Measurements from ENCODE around the gene SPRY1.

Gene SPRY1

GRCh38 chr4:123401271-123402120 is 4.9 kb downstream of the SPRY1 start:
- H3K9me3 ChIP-seq (ENCODE audit: low read length) = no peaks in the 10 kb centered on the region
- H3K4me3 ChIP-seq (ENCODE audit: low read depth in 1 of 2, low read length in 2 of 2) = peak overlapping the region; percentile 16 to 42
- no peaks in the 10 kb centered on the region for H3K27me3 ChIP-seq (ENCODE audit: control insufficient read depth in 1 of 2, insufficient read depth in 2 of 2, low read length in 2 of 2)
- peak overlapping the region; percentile 19 for H3K27ac ChIP-seq (ENCODE audit: low read depth, low read length)
- H3K36me3 ChIP-seq (ENCODE audit: insufficient read depth, low read length) = peaks cover 19% of the 10 kb centered on the region
- H3K4me1 ChIP-seq (ENCODE audit: insufficient read depth, low read length) = peaks cover 5% of the 10 kb centered on the region
- peak overlapping the region; percentile 35 for H3K9ac ChIP-seq (ENCODE audit: low read length)

DNA sequence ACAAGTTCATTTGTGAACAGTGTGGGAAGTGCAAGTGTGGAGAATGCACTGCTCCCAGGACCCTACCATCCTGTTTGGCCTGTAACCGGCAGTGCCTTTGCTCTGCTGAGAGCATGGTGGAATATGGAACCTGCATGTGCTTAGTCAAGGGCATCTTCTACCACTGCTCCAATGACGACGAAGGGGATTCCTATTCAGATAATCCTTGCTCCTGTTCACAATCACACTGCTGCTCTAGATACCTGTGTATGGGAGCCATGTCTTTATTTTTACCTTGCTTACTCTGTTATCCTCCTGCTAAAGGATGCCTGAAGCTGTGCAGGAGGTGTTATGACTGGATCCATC is 5.5 kb downstream of the SPRY1 start:
- H3K9me3 ChIP-seq (ENCODE audit: low read length) = no peaks in the 10 kb centered on the region
- peaks cover 5% of the 10 kb centered on the region for H3K4me1 ChIP-seq (ENCODE audit: insufficient read depth, low read length)
- H3K4me3 ChIP-seq (ENCODE audit: low read depth in 1 of 2, low read length in 2 of 2) = peak overlapping the region; percentile 16 to 42
- H3K9ac ChIP-seq (ENCODE audit: low read length) = peak overlapping the region; percentile 35
- peaks cover 19% of the 10 kb centered on the region for H3K36me3 ChIP-seq (ENCODE audit: insufficient read depth, low read length)
- no peaks in the 10 kb centered on the region for H3K27me3 ChIP-seq (ENCODE audit: control insufficient read depth in 1 of 2, insufficient read depth in 2 of 2, low read length in 2 of 2)
- peak overlapping the region; percentile 19 for H3K27ac ChIP-seq (ENCODE audit: low read depth, low read length)

- Histone ChIP-seq H3K9ac (ENCODE audit: low read length) (no peak overlapping the region), H3K9me3 (ENCODE audit: low read length) (no peaks in the 10 kb centered on the region), H3K4me1 (ENCODE audit: insufficient read depth, low read length) (peaks cover 5% of the 10 kb centered on the region), H3K36me3 (ENCODE audit: insufficient read depth, low read length) (peaks cover 19% of the 10 kb centered on the region), H3K27ac (ENCODE audit: low read depth, low read length) (no peak overlapping the region), H3K4me3 (ENCODE audit: low read depth in 1 of 2, low read length in 2 of 2) (peak overlapping the region in 1 of 2 donors; percentile 41), H3K27me3 (ENCODE audit: control insufficient read depth in 1 of 2, insufficient read depth in 2 of 2, low read length in 2 of 2) (no peaks in the 10 kb centered on the region)
Observed at GRCh38 chr4:123403080-123403604, 6.5 kb downstream of the SPRY1 start.

- H3K9ac ChIP-seq (ENCODE audit: low read length) = no peak overlapping the region
- peak overlapping the region in 1 of 2 donors; percentile 4 for H3K4me3 ChIP-seq (ENCODE audit: low read depth in 1 of 2, low read length in 2 of 2)
- peaks cover 5% of the 10 kb centered on the region for H3K4me1 ChIP-seq (ENCODE audit: insufficient read depth, low read length)
- peaks cover 19% of the 10 kb centered on the region for H3K36me3 ChIP-seq (ENCODE audit: insufficient read depth, low read length)
- H3K27me3 ChIP-seq (ENCODE audit: control insufficient read depth in 1 of 2, insufficient read depth in 2 of 2, low read length in 2 of 2) = no peaks in the 10 kb centered on the region
- H3K9me3 ChIP-seq (ENCODE audit: low read length) = no peaks in the 10 kb centered on the region
- H3K27ac ChIP-seq (ENCODE audit: low read depth, low read length) = peak overlapping the region; percentile 45
Observed at GRCh38 chr4:123404533-123404932, 7.9 kb downstream of the SPRY1 start.

DNA sequence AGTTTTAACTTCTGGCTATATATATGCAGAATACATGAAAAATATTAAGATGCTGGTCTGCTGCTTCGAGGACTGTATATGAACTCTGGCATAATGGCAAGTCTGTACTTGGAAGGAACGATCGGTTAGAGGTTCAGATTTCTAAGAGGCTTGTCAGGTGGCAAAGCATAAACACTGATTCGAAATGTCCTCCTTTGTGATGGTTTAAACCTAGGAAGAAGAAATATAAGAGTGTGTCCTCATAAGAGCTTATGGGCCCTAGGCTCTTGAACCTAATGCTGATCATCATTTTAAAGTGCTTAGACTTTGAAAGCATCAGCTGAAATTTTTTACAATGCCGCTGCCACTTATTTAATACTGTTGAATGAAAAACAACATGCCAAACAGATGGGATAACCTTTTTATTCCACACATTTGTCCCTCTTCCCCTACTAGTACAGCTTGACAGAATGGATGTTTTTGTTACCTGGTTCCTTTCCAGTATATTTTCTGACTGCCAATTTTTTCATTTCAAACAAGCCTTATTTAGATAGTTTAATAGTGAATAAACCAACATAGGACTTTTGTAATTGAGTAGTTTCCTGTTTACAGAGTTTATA is 8.8 kb downstream of the SPRY1 start:
- peaks cover 19% of the 10 kb centered on the region for H3K36me3 ChIP-seq (ENCODE audit: insufficient read depth, low read length)
- H3K4me3 ChIP-seq (ENCODE audit: low read depth in 1 of 2, low read length in 2 of 2) = peak overlapping the region in 1 of 2 donors; percentile 4
- H3K9ac ChIP-seq (ENCODE audit: low read length) = no peak overlapping the region
- H3K27me3 ChIP-seq (ENCODE audit: control insufficient read depth in 1 of 2, insufficient read depth in 2 of 2, low read length in 2 of 2) = no peaks in the 10 kb centered on the region
- H3K9me3 ChIP-seq (ENCODE audit: low read length) = no peaks in the 10 kb centered on the region
- peaks cover 5% of the 10 kb centered on the region for H3K4me1 ChIP-seq (ENCODE audit: insufficient read depth, low read length)
- peak overlapping the region; percentile 45 for H3K27ac ChIP-seq (ENCODE audit: low read depth, low read length)

DNA sequence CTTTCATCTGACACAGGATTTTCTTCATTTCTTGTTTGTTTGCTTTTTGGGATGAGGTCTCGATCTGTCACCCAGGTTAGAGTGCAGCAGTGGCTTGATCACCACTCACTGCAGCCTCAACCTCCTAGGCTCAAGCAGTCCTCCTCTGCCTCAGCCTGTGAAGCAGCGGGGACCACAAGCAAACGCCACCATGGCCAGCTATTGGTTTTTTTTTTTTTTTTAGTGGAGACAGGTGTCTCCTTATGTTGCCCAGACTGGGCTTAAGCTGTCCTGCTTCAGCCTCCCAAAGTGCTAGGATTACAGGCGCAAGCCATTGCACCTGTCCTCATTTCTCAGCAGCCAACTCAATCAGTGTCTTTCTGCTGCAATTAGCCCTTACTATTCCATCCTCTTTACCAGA is 10.3 kb downstream of the SPRY1 start:
- H3K9ac ChIP-seq (ENCODE audit: low read length) = no peak overlapping the region
- H3K9me3 ChIP-seq (ENCODE audit: low read length) = no peaks in the 10 kb centered on the region
- H3K4me1 ChIP-seq (ENCODE audit: insufficient read depth, low read length) = peaks cover 5% of the 10 kb centered on the region
- no peak overlapping the region for H3K27ac ChIP-seq (ENCODE audit: low read depth, low read length)
- H3K4me3 ChIP-seq (ENCODE audit: low read depth in 1 of 2, low read length in 2 of 2) = no peak overlapping the region
- peaks cover 14% of the 10 kb centered on the region for H3K36me3 ChIP-seq (ENCODE audit: insufficient read depth, low read length)
- no peaks in the 10 kb centered on the region for H3K27me3 ChIP-seq (ENCODE audit: control insufficient read depth in 1 of 2, insufficient read depth in 2 of 2, low read length in 2 of 2)

DNA sequence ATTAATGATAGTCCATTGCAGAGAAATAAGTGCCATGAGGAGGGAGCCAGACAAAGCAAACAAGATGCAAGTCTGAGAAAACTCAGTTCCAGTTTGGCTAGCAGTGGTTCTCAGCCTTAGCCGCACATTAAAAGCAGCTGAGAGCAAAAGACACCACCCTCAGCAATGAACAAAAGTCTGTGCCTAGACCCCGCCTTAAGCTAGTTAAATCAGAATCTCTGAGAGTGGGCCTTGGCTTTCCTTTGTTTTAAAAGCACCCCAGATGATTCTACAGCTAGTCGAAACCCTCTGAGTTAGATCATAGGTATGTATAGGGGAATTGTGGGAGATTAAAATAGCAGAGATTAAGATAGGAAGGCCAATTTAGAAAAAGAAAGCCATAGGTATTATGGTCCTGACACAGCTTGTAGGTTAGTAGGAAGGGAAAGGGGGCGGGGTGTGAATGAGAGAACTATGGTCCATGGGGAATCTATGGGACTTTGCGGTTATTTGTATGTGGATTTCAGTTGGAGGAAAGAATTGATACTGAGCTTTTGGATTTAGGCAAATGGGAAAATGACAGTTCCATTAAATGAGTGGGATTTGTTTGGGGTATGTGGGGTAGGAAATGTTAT is 12.0 kb downstream of the SPRY1 start:
- Histone ChIP-seq H3K4me1 (ENCODE audit: insufficient read depth, low read length) (no peaks in the 10 kb centered on the region), H3K9me3 (ENCODE audit: low read length) (no peaks in the 10 kb centered on the region), H3K9ac (ENCODE audit: low read length) (no peak overlapping the region), H3K36me3 (ENCODE audit: insufficient read depth, low read length) (no peaks in the 10 kb centered on the region), H3K27ac (ENCODE audit: low read depth, low read length) (peak overlapping the region; percentile 3), H3K27me3 (ENCODE audit: control insufficient read depth in 1 of 2, insufficient read depth in 2 of 2, low read length in 2 of 2) (no peaks in the 10 kb centered on the region), H3K4me3 (ENCODE audit: low read depth in 1 of 2, low read length in 2 of 2) (no peak overlapping the region)

DNA sequence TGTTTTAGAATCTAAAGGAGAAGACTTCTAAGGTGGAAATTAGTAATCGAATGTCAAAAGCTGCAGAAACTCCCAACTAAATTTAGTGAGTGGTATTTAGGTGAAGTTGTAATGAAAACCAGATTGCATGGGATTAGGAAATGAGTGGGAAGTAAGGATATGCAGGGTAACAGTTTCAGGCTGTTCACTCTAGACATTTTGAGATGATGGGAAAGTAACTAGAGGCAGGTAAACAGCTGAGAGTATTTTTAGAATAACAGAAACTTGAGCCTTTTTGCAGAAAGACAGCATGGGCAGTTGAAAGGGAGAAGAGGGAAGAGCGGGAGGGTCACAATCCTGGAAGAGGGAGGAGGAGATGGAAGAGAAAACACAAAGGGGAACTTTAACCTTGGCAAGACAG is 12.7 kb downstream of the SPRY1 start:
- no peaks in the 10 kb centered on the region for H3K27me3 ChIP-seq (ENCODE audit: control insufficient read depth in 1 of 2, insufficient read depth in 2 of 2, low read length in 2 of 2)
- H3K36me3 ChIP-seq (ENCODE audit: insufficient read depth, low read length) = no peaks in the 10 kb centered on the region
- no peak overlapping the region for H3K9ac ChIP-seq (ENCODE audit: low read length)
- H3K4me1 ChIP-seq (ENCODE audit: insufficient read depth, low read length) = no peaks in the 10 kb centered on the region
- H3K27ac ChIP-seq (ENCODE audit: low read depth, low read length) = no peak overlapping the region
- no peak overlapping the region for H3K4me3 ChIP-seq (ENCODE audit: low read depth in 1 of 2, low read length in 2 of 2)
- H3K9me3 ChIP-seq (ENCODE audit: low read length) = no peaks in the 10 kb centered on the region

GRCh38 chr4:123411514-123411913 is 14.9 kb downstream of the SPRY1 start:
- no peaks in the 10 kb centered on the region for H3K27me3 ChIP-seq (ENCODE audit: control insufficient read depth in 1 of 2, insufficient read depth in 2 of 2, low read length in 2 of 2)
- H3K36me3 ChIP-seq (ENCODE audit: insufficient read depth, low read length) = no peaks in the 10 kb centered on the region
- H3K27ac ChIP-seq (ENCODE audit: low read depth, low read length) = no peak overlapping the region
- no peak overlapping the region for H3K4me3 ChIP-seq (ENCODE audit: low read depth in 1 of 2, low read length in 2 of 2)
- no peaks in the 10 kb centered on the region for H3K9me3 ChIP-seq (ENCODE audit: low read length)
- no peak overlapping the region for H3K9ac ChIP-seq (ENCODE audit: low read length)
- no peaks in the 10 kb centered on the region for H3K4me1 ChIP-seq (ENCODE audit: insufficient read depth, low read length)

DNA sequence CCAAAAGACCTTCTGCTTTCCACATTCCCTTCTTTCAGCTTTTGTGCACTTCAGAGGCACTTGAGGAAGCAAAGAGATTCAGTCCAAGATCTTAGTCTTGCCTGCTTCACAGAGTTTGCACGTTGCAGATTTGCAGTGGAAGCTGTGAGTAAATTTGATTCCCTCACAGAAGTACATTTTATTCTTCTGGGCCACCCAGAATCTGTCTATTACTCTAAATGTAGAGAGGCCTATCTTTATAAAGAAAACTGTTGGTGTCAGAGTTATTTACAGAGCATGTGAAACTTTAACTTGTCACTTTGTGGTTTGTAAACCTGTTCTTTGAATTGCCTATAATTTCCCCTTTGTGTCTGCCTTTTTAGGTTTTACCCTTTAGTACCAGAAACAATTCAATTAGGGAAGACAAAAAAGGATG is 15.5 kb downstream of the SPRY1 start:
- H3K4me1 ChIP-seq (ENCODE audit: insufficient read depth, low read length) = no peaks in the 10 kb centered on the region
- H3K27ac ChIP-seq (ENCODE audit: low read depth, low read length) = no peak overlapping the region
- no peak overlapping the region for H3K9ac ChIP-seq (ENCODE audit: low read length)

DNA sequence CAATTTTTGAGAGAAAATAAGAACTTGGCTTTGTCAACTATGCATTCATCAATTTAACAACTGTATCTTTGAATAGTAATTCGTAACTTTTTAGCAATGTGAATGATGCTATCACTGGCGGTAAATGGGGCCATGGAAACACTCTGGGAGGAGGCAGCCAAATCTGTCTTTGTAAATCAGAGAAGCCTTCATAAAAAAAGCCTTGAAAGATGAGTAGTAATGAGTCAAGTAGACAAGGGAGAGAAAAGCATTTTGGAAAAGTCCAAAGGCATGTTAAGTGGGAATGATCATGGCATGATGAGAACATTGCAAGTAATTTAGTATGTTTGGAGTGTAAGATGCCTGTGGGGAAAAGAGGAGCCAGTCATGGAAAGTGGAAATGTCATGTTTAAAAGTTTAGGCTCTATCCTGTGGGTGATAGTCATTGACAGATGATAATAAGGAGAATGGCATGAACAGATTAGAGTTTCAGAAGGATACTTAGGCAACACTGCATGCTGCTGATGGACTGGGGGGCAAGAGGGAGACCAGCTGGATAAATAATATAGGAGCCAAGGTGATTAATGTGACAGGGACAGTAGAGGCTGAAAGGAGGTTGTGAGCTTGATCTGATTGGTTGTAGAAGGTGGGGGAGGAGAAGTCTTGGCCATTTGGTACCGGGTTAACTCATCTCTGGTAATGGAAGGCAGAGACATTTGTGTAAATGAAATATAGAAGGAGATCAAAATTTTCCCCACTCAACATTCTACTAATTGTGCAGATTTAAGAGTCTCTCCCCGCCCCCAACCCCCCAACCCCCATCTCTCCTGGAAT is 16.3 kb downstream of the SPRY1 start:
- Histone ChIP-seq H3K27me3 (ENCODE audit: control insufficient read depth in 1 of 2, insufficient read depth in 2 of 2, low read length in 2 of 2) (no peaks in the 10 kb centered on the region), H3K27ac (ENCODE audit: low read depth, low read length) (no peak overlapping the region), H3K9me3 (ENCODE audit: low read length) (no peaks in the 10 kb centered on the region)

More for the DNA sequence above, 15.5 kb downstream of the SPRY1 start:
- Histone ChIP-seq H3K9me3 (ENCODE audit: low read length) (no peaks in the 10 kb centered on the region), H3K27me3 (ENCODE audit: control insufficient read depth in 1 of 2, insufficient read depth in 2 of 2, low read length in 2 of 2) (no peaks in the 10 kb centered on the region), H3K4me3 (ENCODE audit: low read depth in 1 of 2, low read length in 2 of 2) (no peak overlapping the region), H3K36me3 (ENCODE audit: insufficient read depth, low read length) (no peaks in the 10 kb centered on the region)

More for the DNA sequence above, 16.3 kb downstream of the SPRY1 start:
- no peaks in the 10 kb centered on the region for H3K36me3 ChIP-seq (ENCODE audit: insufficient read depth, low read length)
- H3K4me3 ChIP-seq (ENCODE audit: low read depth in 1 of 2, low read length in 2 of 2) = no peak overlapping the region
- peaks cover 2% of the 10 kb centered on the region for H3K4me1 ChIP-seq (ENCODE audit: insufficient read depth, low read length)
- no peak overlapping the region for H3K9ac ChIP-seq (ENCODE audit: low read length)

All from muscle layer of colon (tissue), 2 donors.